ENCODE measurements around the gene TYR. TPM values are rescaled to one million over a fixed set of nuclear protein-coding genes. Genes with fewer than 3 reads are reported as not detected.
"Not testable (repeated sequence)": the region's sequence is repeated elsewhere in the genome, so short reads cannot be mapped to it uniquely, and the experiment has no call there.

The TYR gene
- total RNA-seq, 1 experiment from 2014 or later = not detected

DNA sequence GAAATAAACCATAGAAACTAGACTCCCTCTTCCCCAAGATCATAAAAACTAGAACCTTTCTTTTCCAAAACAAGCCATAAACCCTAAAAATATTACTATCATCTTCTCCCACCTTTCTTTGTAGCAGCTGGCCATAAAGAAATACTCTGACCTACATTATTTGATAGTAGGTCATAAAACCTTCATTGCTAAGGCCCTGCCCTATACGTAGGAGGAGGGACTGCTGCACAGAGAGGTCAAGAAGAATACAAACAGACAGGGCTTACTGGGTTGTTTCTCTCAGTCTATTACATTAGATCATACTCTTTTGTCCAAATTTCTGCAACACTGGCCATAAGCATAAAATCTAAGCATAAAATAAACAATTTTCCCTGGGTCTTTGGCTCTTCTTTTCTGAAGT, 101.5 kb downstream of the TYR start:
- no peak overlapping the region for H3K4me3 Mint-ChIP-seq
- no peak overlapping the region for H3K56ac ChIP-seq (ENCODE audit: insufficient read length, low read depth, low read length)
- H3K9me3 ChIP-seq (ENCODE audit: control insufficient read depth, low read depth, low read length) = no peaks in the 10 kb centered on the region
- H3K36me3 Mint-ChIP-seq (ENCODE audit: insufficient read depth in 1 of 3, low read depth in 3 of 3) = no peaks in the 10 kb centered on the region
- no peaks in the 10 kb centered on the region for H3K27me3 ChIP-seq (ENCODE audit: insufficient read depth, low read length)
- H2BK20ac ChIP-seq (ENCODE audit: low read depth, low read length, poor library complexity, severe bottlenecking) = no peak overlapping the region
- no peak overlapping the region for H3K4ac ChIP-seq (ENCODE audit: low read depth, low read length)
- no peak overlapping the region for H2AK5ac ChIP-seq (ENCODE audit: insufficient read length, low read length)
- WGBS (ENCODE audit: extremely low coverage, insufficient read length, low lambda C conversion rate) = no CpG with 5 or more reads among the region's 1 CpG
- H3K27me3 Mint-ChIP-seq (ENCODE audit: low read depth) = no peaks in the 10 kb centered on the region
- DNase-seq = no peak
- H3T11ph ChIP-seq (ENCODE audit: low read length) = no peak overlapping the region
- peaks cover 19 to 26% of the 10 kb centered on the region in 2 experiments for H3K4me1 Mint-ChIP-seq
- no peak overlapping the region for H4K5ac ChIP-seq (ENCODE audit: insufficient read length, low read depth, low read length)
- H3K23ac ChIP-seq (ENCODE audit: insufficient read length, low read depth, low read length) = no peak overlapping the region
- H3K18ac ChIP-seq (ENCODE audit: insufficient read length, low read depth, low read length) = no peak overlapping the region
- H2BK120ac ChIP-seq (ENCODE audit: low read depth, low read length, poor library complexity, severe bottlenecking) = no peak overlapping the region
- H3K23me2 ChIP-seq (ENCODE audit: insufficient read length, low read depth, low read length, poor library complexity, severe bottlenecking) = no peaks in the 10 kb centered on the region
- H3K9ac ChIP-seq (ENCODE audit: extremely low read depth, insufficient read length, low read length) = no peak overlapping the region
- H3K4me2 ChIP-seq (ENCODE audit: insufficient read depth, insufficient read length, low read length) = no peak overlapping the region
- no peaks in the 10 kb centered on the region for H3K79me2 ChIP-seq (ENCODE audit: insufficient read depth, low read length)
- H3K4me1 ChIP-seq (ENCODE audit: insufficient read depth, low read length) = peaks cover 4% of the 10 kb centered on the region; the same call in 1 of the 2 replicates
- H2BK5ac ChIP-seq (ENCODE audit: insufficient read length, low read length) = no peak overlapping the region
- no peaks in the 10 kb centered on the region for H3K9me3 Mint-ChIP-seq
- H2BK12ac ChIP-seq (ENCODE audit: insufficient read length, low read depth, low read length) = no peak overlapping the region
- no peak for TF ChIP-seq CTCF (conservative IDR thresholded peaks at IDR 0.05)
- H4K8ac ChIP-seq (replicated peaks; ENCODE audit: insufficient read length, low read depth, low read length) = no peak overlapping the region
- no peak overlapping the region for H3K27ac ChIP-seq (ENCODE audit: insufficient read length, low read depth, low read length)
- H2BK15ac ChIP-seq (ENCODE audit: low read depth, low read length) = no peak overlapping the region
- H3K14ac ChIP-seq (ENCODE audit: insufficient read depth, low read length) = no peak overlapping the region
- no peak overlapping the region for H4K91ac ChIP-seq (ENCODE audit: insufficient read length, low read depth, low read length)
- no peak overlapping the region for H2AFZ ChIP-seq (ENCODE audit: low read length)
- no peak overlapping the region for H3K27ac Mint-ChIP-seq
- no peaks in the 10 kb centered on the region for H3K79me1 ChIP-seq (ENCODE audit: insufficient read depth, low read depth, low read length, poor library complexity, severe bottlenecking)
- no peaks in the 10 kb centered on the region for H4K20me1 ChIP-seq (ENCODE audit: control insufficient read depth, insufficient read depth, insufficient read length)

DNA sequence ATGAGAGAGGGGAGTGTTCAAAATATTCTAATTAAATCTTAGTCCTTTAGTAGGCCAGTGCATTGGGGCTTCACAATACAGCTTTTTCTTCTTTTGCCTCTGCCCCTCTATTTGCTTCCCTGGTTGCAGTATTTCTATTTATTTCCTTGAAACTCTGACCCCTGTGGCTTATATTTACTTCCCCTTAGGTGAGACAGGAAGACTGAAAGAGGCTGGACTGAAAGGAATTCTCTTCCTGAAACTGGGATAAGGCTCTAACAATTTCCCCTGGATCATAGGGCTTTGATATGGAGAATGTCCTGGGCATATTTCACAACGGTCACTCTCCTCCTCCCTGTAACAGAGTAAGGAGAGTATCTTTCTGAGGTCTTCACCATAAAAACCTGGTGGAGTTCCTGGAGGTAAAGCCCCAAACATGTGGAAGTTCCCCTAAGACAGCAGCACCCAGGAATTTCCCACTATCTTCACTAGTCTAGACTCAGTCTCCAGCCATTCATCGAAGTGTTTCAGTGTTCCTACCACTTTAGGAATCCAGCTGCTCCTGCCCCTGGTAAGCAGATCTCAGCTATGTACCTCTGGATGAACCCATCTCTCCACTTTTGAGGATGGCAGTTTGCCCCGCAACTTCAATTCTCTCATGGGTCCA, 103.5 kb downstream of the TYR start:
- H3K79me1 ChIP-seq (ENCODE audit: insufficient read depth, low read depth, low read length, poor library complexity, severe bottlenecking); H3T11ph ChIP-seq (ENCODE audit: low read length); H2BK12ac ChIP-seq (ENCODE audit: insufficient read length, low read depth, low read length); H4K91ac ChIP-seq (ENCODE audit: insufficient read length, low read depth, low read length); H3K4me3 Mint-ChIP-seq; H3K4me2 ChIP-seq (ENCODE audit: insufficient read depth, insufficient read length, low read length); H3K27me3 Mint-ChIP-seq (ENCODE audit: low read depth); H2AK5ac ChIP-seq (ENCODE audit: insufficient read length, low read length); H2BK20ac ChIP-seq (ENCODE audit: low read depth, low read length, poor library complexity, severe bottlenecking); H3K9ac ChIP-seq (ENCODE audit: extremely low read depth, insufficient read length, low read length); DNase-seq; H3K4ac ChIP-seq (ENCODE audit: low read depth, low read length); H3K9me3 Mint-ChIP-seq; H4K5ac ChIP-seq (ENCODE audit: insufficient read length, low read depth, low read length); H3K27ac ChIP-seq (ENCODE audit: insufficient read length, low read depth, low read length); H2BK15ac ChIP-seq (ENCODE audit: low read depth, low read length); H3K56ac ChIP-seq (ENCODE audit: insufficient read length, low read depth, low read length); H3K4me1 ChIP-seq (ENCODE audit: insufficient read depth, low read length); H2AFZ ChIP-seq (ENCODE audit: low read length); H2BK5ac ChIP-seq (ENCODE audit: insufficient read length, low read length); H3K23me2 ChIP-seq (ENCODE audit: insufficient read length, low read depth, low read length, poor library complexity, severe bottlenecking); H3K27me3 ChIP-seq (ENCODE audit: insufficient read depth, low read length); H2BK120ac ChIP-seq (ENCODE audit: low read depth, low read length, poor library complexity, severe bottlenecking); H3K14ac ChIP-seq (ENCODE audit: insufficient read depth, low read length); H3K36me3 Mint-ChIP-seq (ENCODE audit: insufficient read depth in 1 of 3, low read depth in 3 of 3); H3K9me3 ChIP-seq (ENCODE audit: control insufficient read depth, low read depth, low read length); H4K20me1 ChIP-seq (ENCODE audit: control insufficient read depth, insufficient read depth, insufficient read length); H3K79me2 ChIP-seq (ENCODE audit: insufficient read depth, low read length); H3K23ac ChIP-seq (ENCODE audit: insufficient read length, low read depth, low read length); H4K8ac ChIP-seq (replicated peaks; ENCODE audit: insufficient read length, low read depth, low read length): not testable (repeated sequence)
- no CpG with 5 or more reads among the region's 3 CpGs for WGBS (ENCODE audit: extremely low coverage, insufficient read length, low lambda C conversion rate)
- peak overlapping the region in 2 of 3 experiments; percentile 12 to 24; a peak in 4 of 7 replicates for H3K27ac Mint-ChIP-seq
- H3K18ac ChIP-seq (ENCODE audit: insufficient read length, low read depth, low read length) = peak overlapping the region; percentile 38
- peaks cover 14 to 21% of the 10 kb centered on the region in 2 experiments for H3K4me1 Mint-ChIP-seq
